A549 treated with Mapracorat at 1 μM for 4 hours (cell line): ENCODE data around the gene ZNF670. TPM values are rescaled to one million over a fixed set of nuclear protein-coding genes. Genes with fewer than 3 reads are reported as not detected.

Experiments used
- total RNA-seq: library from RNA; stranded (reverse); fragments of 200-300 nt; extraction: Qiagen RNA extraction; gene quantifications from 5 replicates; pipeline ENCODE4 v1.2.3, GENCODE V29; 2022

Gene ZNF670
- total RNA-seq = 3.3 to 4.4 TPM (median 3.5 TPM) in 5 replicates

GRCh38 chr1:247078258-247079140 lies at the start of gene ZNF670:
TSS of gene ZNF670 (minus strand) at chr1:247078811. CDS start at chr1:247078596, 215 bp downstream.

GRCh38 chr1:247103859-247104591 lies 25.4 kb upstream of the ZNF670 start, which contains the start of gene ZNF669:
TSS of gene ZNF669 (minus strand) at chr1:247104356. CDS start at chr1:247104199, 157 bp downstream.

Other genes with a start within 250 kb of the ZNF670 start
- 22.6 to 31.5 TPM (median 29.0 TPM) in 5 replicates for gene AHCTF1, start 146.9 kb downstream of the ZNF670 start, total RNA-seq
- gene ZNF695, start 70.8 kb downstream of the ZNF670 start, total RNA-seq = 2.1 to 3.2 TPM (median 2.4 TPM) in 5 replicates
- gene ZNF669, start 25.5 kb upstream of the ZNF670 start, total RNA-seq = 2.8 to 4.5 TPM (median 3.4 TPM) in 5 replicates
- 4.0 to 5.2 TPM (median 4.8 TPM) in 5 replicates for gene ZNF124, start 93.2 kb upstream of the ZNF670 start, total RNA-seq
- not detected in 5 replicates for gene VN1R5, start 177.3 kb upstream of the ZNF670 start, total RNA-seq